ENCODE results near the gene STYX. TPM values are rescaled to one million over a fixed set of nuclear protein-coding genes. Genes with fewer than 3 reads are reported as not detected.

The STYX gene
- total and polyA plus RNA-seq, 2 of the 8 experiments (the other 6 are each of a cell fraction or from before 2014, with no cell fraction given): 8.3 to 29.0 TPM

GRCh38 chr14:52755607-52756316, 25.8 kb downstream of the STYX start (continued):
- TF ChIP-seq ZNF274 (IDR thresholded peaks at IDR 0.05; ENCODE audit: borderline replicate concordance, extremely low read depth, low read length) (no peak), TAF7 (optimal IDR thresholded peaks at IDR 0.05; ENCODE audit: borderline replicate concordance, low read depth, low read length) (no peak), RBBP5 (IDR thresholded peaks at IDR 0.05; ENCODE audit: borderline replicate concordance, low read depth, low read length) (no peak), SIX5 (IDR thresholded peaks at IDR 0.05; ENCODE audit: low read depth, low read length) (no peak), SP1 (IDR thresholded peaks at IDR 0.05; ENCODE audit: low read depth, low read length) (no peak), SRF (IDR thresholded peaks at IDR 0.05; ENCODE audit: low read depth, low read length) (no peak)

Measured in H1 (cell line).